HepG2 (cell line): ENCODE results near the gene TNFRSF1B.

Source experiments
- YY1 ChIP-seq: IDR thresholded peaks from 2 replicates; pipeline ENCODE4 v1.6.1; 2011; ENCODE audit warnings: low read length, low read depth, moderate library complexity, mild to moderate bottlenecking; ENCODE audit not compliant: insufficient read depth, insufficient replicate concordance
- ZNF670 ChIP-seq: sonication (generic); formaldehyde crosslinking; IDR thresholded peaks from 2 replicates; pipeline ENCODE4 v1.8.0; 2022; ENCODE audit warnings: mild to moderate bottlenecking, missing genetic modification reagents, borderline replicate concordance
- ZNF720 ChIP-seq: sonication (generic); formaldehyde crosslinking; IDR thresholded peaks from 2 replicates; pipeline ENCODE4 v1.4.0; 2020; ENCODE audit warnings: missing genetic modification reagents
- ZNF781 ChIP-seq: sonication (generic); formaldehyde crosslinking; IDR thresholded peaks from 2 replicates; pipeline ENCODE4 v1.5.1; 2020; ENCODE audit warnings: borderline replicate concordance, mild to moderate bottlenecking, missing genetic modification reagents; ENCODE audit errors: not compliant biosample characterization
- TF ChIP-seq, protein P1 (sequence below): sonication (generic); formaldehyde crosslinking; IDR thresholded peaks from 2 replicates; pipeline ENCODE4 v1.5.0; 2020; ENCODE audit warnings: mild to moderate bottlenecking, missing genetic modification reagents, moderate library complexity
- TF ChIP-seq, protein P2 (sequence below): sonication (generic); formaldehyde crosslinking; IDR thresholded peaks from 2 replicates; pipeline ENCODE4 v1.4.0; 2020; ENCODE audit warnings: missing genetic modification reagents
- TF ChIP-seq, protein P3 (sequence below), 2 experiments: IDR thresholded peaks; 2 replicates each; pipeline ENCODE4 v1.6.1; 2011 to 2012; ENCODE audit warnings: low read length in 2 of 2, borderline replicate concordance in 1 of 2, low read depth in 1 of 2, mild to moderate bottlenecking in 1 of 2, moderate library complexity in 1 of 2
- TF ChIP-seq, protein P4 (sequence below): sonication (generic); formaldehyde crosslinking; IDR thresholded peaks from 2 replicates; pipeline ENCODE4 v1.4.0; 2020; ENCODE audit warnings: mild to moderate bottlenecking, missing genetic modification reagents

DNA sequence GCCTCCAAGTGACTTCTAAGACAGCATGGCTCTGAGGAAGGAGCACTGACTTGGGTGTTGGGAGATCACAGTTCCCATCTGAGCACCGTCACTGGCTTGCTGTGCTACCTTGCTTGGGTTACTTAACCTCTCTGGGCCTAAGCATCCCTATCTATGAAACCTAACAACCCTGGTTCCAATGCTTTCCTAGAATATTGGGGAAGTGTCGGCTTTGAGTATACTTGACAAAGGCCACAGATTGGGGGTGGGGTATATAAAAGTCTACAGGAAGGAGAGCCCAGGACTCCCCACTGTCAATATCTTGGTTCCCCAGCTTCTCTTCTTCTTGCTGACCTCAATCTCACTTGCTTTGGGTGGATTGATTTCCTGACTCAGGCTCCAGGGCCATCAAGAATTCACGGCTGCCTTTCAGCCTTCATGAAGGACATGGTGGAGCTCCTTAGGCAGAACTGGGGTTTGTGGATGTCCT, 6.3 kb downstream of the TNFRSF1B start:
- TF ChIP-seq, protein P1, sequence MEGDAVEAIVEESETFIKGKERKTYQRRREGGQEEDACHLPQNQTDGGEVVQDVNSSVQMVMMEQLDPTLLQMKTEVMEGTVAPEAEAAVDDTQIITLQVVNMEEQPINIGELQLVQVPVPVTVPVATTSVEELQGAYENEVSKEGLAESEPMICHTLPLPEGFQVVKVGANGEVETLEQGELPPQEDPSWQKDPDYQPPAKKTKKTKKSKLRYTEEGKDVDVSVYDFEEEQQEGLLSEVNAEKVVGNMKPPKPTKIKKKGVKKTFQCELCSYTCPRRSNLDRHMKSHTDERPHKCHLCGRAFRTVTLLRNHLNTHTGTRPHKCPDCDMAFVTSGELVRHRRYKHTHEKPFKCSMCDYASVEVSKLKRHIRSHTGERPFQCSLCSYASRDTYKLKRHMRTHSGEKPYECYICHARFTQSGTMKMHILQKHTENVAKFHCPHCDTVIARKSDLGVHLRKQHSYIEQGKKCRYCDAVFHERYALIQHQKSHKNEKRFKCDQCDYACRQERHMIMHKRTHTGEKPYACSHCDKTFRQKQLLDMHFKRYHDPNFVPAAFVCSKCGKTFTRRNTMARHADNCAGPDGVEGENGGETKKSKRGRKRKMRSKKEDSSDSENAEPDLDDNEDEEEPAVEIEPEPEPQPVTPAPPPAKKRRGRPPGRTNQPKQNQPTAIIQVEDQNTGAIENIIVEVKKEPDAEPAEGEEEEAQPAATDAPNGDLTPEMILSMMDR (CRISPR knock-in tag): no peak
- no peak for TF ChIP-seq ZNF781 (CRISPR knock-in tag)
- no peak for TF ChIP-seq ZNF720 (CRISPR knock-in tag)
- TF ChIP-seq, protein P2, sequence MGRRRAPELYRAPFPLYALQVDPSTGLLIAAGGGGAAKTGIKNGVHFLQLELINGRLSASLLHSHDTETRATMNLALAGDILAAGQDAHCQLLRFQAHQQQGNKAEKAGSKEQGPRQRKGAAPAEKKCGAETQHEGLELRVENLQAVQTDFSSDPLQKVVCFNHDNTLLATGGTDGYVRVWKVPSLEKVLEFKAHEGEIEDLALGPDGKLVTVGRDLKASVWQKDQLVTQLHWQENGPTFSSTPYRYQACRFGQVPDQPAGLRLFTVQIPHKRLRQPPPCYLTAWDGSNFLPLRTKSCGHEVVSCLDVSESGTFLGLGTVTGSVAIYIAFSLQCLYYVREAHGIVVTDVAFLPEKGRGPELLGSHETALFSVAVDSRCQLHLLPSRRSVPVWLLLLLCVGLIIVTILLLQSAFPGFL (CRISPR knock-in tag): no peak
- TF ChIP-seq YY1: no peak
- TF ChIP-seq ZNF670 (CRISPR knock-in tag): no peak
- TF ChIP-seq, protein P3, sequence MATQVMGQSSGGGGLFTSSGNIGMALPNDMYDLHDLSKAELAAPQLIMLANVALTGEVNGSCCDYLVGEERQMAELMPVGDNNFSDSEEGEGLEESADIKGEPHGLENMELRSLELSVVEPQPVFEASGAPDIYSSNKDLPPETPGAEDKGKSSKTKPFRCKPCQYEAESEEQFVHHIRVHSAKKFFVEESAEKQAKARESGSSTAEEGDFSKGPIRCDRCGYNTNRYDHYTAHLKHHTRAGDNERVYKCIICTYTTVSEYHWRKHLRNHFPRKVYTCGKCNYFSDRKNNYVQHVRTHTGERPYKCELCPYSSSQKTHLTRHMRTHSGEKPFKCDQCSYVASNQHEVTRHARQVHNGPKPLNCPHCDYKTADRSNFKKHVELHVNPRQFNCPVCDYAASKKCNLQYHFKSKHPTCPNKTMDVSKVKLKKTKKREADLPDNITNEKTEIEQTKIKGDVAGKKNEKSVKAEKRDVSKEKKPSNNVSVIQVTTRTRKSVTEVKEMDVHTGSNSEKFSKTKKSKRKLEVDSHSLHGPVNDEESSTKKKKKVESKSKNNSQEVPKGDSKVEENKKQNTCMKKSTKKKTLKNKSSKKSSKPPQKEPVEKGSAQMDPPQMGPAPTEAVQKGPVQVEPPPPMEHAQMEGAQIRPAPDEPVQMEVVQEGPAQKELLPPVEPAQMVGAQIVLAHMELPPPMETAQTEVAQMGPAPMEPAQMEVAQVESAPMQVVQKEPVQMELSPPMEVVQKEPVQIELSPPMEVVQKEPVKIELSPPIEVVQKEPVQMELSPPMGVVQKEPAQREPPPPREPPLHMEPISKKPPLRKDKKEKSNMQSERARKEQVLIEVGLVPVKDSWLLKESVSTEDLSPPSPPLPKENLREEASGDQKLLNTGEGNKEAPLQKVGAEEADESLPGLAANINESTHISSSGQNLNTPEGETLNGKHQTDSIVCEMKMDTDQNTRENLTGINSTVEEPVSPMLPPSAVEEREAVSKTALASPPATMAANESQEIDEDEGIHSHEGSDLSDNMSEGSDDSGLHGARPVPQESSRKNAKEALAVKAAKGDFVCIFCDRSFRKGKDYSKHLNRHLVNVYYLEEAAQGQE (IDR thresholded peaks at IDR 0.05; ENCODE audit: borderline replicate concordance in 1 of 2, low read depth in 1 of 2, low read length in 2 of 2): no peak
- TF ChIP-seq, protein P4, sequence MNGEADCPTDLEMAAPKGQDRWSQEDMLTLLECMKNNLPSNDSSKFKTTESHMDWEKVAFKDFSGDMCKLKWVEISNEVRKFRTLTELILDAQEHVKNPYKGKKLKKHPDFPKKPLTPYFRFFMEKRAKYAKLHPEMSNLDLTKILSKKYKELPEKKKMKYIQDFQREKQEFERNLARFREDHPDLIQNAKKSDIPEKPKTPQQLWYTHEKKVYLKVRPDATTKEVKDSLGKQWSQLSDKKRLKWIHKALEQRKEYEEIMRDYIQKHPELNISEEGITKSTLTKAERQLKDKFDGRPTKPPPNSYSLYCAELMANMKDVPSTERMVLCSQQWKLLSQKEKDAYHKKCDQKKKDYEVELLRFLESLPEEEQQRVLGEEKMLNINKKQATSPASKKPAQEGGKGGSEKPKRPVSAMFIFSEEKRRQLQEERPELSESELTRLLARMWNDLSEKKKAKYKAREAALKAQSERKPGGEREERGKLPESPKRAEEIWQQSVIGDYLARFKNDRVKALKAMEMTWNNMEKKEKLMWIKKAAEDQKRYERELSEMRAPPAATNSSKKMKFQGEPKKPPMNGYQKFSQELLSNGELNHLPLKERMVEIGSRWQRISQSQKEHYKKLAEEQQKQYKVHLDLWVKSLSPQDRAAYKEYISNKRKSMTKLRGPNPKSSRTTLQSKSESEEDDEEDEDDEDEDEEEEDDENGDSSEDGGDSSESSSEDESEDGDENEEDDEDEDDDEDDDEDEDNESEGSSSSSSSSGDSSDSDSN (CRISPR knock-in tag): no peak
